MM.1S (cell line): ENCODE measurements around the gene SOX13.

Experiments
- DNase-seq: peaks from one replicate; pipeline ENCODE4 v3.0.0-alpha.2; 2015
- H2AFZ ChIP-seq: fragments of 300-600 bp; sonication (generic); 2 replicates; pipeline ENCODE4 v1.6.0; 2016; ENCODE audit warnings: antibody characterized with exemption, low read length
- H3F3A ChIP-seq: fragments of 300-600 bp; sonication (generic); 2 replicates; pipeline ENCODE4 v1.6.1; 2016; ENCODE audit warnings: mild to moderate bottlenecking, antibody characterized with exemption, low read length, moderate library complexity, mixed read lengths; ENCODE audit not compliant: insufficient read depth
- H3K27ac ChIP-seq: fragments of 300-600 bp; sonication (generic); 2 replicates; pipeline ENCODE4 v1.5.1; 2016; ENCODE audit warnings: mild to moderate bottlenecking, low read length
- H3K27me3 ChIP-seq: fragments of 300-600 bp; sonication (generic); replicated peaks from 2 replicates; pipeline ENCODE4 v1.6.0; 2016; ENCODE audit warnings: low read length; ENCODE audit not compliant: insufficient read depth
- H3K36me3 ChIP-seq: fragments of 300-600 bp; sonication (generic); replicated peaks from 2 replicates; pipeline ENCODE4 v1.6.1; 2016; ENCODE audit warnings: mild to moderate bottlenecking, low read length, mixed read lengths; ENCODE audit not compliant: insufficient read depth
- H3K4me1 ChIP-seq: fragments of 300-600 bp; sonication (generic); 2 replicates; pipeline ENCODE4 v1.6.1; 2016; ENCODE audit warnings: low read length, mixed read lengths
- H3K4me2 ChIP-seq: fragments of 300-600 bp; sonication (generic); 2 replicates; pipeline ENCODE4 v1.6.0; 2016; ENCODE audit warnings: low read depth, low read length
- H3K4me3 ChIP-seq: fragments of 300-600 bp; sonication (generic); 2 replicates; pipeline ENCODE4 v1.5.1; 2016; ENCODE audit warnings: low read length, mixed read lengths
- H3K79me2 ChIP-seq: fragments of 300-600 bp; sonication (generic); 2 replicates; pipeline ENCODE4 v1.6.1; 2016; ENCODE audit warnings: mixed run types, low read length, mixed read lengths
- H3K9ac ChIP-seq: fragments of 300-600 bp; sonication (generic); 2 replicates; pipeline ENCODE4 v1.6.1; 2016; ENCODE audit warnings: low read length, mixed read lengths
- H3K9me2 ChIP-seq: fragments of 300-600 bp; sonication (generic); replicated peaks from 2 replicates; pipeline ENCODE4 v1.6.1; 2016; ENCODE audit warnings: mild to moderate bottlenecking, low read length, mixed read lengths; ENCODE audit not compliant: insufficient read depth
- H3K9me3 ChIP-seq: fragments of 300-600 bp; sonication (generic); replicated peaks from 2 replicates; pipeline ENCODE4 v1.6.1; 2016; ENCODE audit warnings: mild to moderate bottlenecking, low read length, mixed read lengths; ENCODE audit not compliant: insufficient read depth
- H4K20me1 ChIP-seq: fragments of 300-600 bp; sonication (generic); 2 replicates; pipeline ENCODE4 v1.6.1; 2016; ENCODE audit warnings: mild to moderate bottlenecking, low read length, moderate library complexity, mixed read lengths; ENCODE audit not compliant: insufficient read depth
- EZH2 ChIP-seq: fragments of 300-600 bp; sonication (generic); optimal IDR thresholded peaks from 2 replicates; pipeline ENCODE3; 2017; ENCODE audit warnings: low read depth, mild to moderate bottlenecking, antibody characterized with exemption, low read length, mixed read lengths
- EZH2phosphoT487 ChIP-seq: fragments of 300-600 bp; sonication (generic); IDR thresholded peaks from 2 replicates; pipeline ENCODE4 v1.6.1; 2018; ENCODE audit warnings: antibody characterized with exemption, low read length
- TF ChIP-seq, protein P1 (sequence below): fragments of 300-600 bp; sonication (generic); IDR thresholded peaks from 2 replicates; pipeline ENCODE4 v1.5.1; 2016; ENCODE audit warnings: antibody characterized with exemption, low read length, mixed read lengths

SOX13 gene

DNA sequence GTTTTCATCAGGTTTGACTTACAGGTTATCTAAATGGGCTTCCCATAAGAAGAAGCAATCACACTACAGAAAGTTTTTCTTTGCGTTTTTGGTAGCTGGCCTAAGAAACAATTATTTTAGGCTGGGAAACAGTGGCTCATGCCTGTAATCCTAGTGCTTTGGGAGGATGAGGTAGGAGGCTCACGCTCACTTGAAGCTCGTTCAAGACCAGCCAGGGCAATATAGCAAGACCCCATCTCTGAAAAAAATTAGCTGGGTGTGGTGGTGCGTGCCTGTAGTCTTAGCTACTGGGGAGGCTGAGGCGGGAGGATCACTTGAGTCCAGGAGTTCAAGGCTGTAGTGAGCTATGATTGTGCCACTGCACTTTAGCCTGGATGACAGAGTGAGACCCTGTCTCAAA is 94.8 kb downstream of the SOX13 start:
- Histone ChIP-seq H4K20me1 (no peaks in the 10 kb centered on the region), H3K9me2 (no peaks in the 10 kb centered on the region), H3K79me2 (no peaks in the 10 kb centered on the region), H3K4me1 (no peaks in the 10 kb centered on the region), H3F3A (no peaks in the 10 kb centered on the region), H3K4me3 (no peak overlapping the region), H3K9me3 (no peaks in the 10 kb centered on the region), H3K36me3 (no peaks in the 10 kb centered on the region), H3K9ac (no peak overlapping the region), H3K27me3 (0 out of 2 replicates have a peak, but pooled peaks cover 5% of the 10 kb centered on the region), H3K27ac (no peak overlapping the region), H2AFZ (no peak overlapping the region), H3K4me2 (no peak overlapping the region)
- no peak for DNase-seq
- TF ChIP-seq, protein P1, sequence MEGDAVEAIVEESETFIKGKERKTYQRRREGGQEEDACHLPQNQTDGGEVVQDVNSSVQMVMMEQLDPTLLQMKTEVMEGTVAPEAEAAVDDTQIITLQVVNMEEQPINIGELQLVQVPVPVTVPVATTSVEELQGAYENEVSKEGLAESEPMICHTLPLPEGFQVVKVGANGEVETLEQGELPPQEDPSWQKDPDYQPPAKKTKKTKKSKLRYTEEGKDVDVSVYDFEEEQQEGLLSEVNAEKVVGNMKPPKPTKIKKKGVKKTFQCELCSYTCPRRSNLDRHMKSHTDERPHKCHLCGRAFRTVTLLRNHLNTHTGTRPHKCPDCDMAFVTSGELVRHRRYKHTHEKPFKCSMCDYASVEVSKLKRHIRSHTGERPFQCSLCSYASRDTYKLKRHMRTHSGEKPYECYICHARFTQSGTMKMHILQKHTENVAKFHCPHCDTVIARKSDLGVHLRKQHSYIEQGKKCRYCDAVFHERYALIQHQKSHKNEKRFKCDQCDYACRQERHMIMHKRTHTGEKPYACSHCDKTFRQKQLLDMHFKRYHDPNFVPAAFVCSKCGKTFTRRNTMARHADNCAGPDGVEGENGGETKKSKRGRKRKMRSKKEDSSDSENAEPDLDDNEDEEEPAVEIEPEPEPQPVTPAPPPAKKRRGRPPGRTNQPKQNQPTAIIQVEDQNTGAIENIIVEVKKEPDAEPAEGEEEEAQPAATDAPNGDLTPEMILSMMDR: no peak
- TF ChIP-seq EZH2 (no peak), EZH2phosphoT487 (no peak)

DNA sequence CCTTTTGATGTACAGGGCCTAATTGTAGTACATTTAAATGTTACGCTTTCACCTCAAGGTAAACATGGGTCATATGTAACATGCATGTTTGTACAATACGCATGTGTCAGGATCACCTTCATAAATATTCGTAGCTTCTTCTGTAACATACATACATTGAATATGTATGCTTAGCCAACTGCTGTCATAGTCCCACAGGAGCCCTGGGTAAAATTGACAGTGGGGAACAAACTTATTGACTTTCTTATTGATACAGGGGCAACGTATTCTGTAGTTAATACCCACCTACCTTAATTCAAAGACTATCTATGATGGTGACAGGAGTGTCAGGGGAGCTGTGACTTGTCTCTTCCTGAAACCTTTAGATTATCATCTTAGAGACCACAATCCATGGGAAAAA is 96.9 kb downstream of the SOX13 start:
- Histone ChIP-seq H3K4me2 (no peak overlapping the region), H3K27me3 (0 out of 2 replicates have a peak, but pooled peaks cover 5% of the 10 kb centered on the region), H3K9me2 (no peaks in the 10 kb centered on the region), H3K27ac (no peak overlapping the region), H4K20me1 (no peaks in the 10 kb centered on the region), H2AFZ (no peak overlapping the region), H3K79me2 (no peaks in the 10 kb centered on the region), H3K4me1 (no peaks in the 10 kb centered on the region), H3K9me3 (no peaks in the 10 kb centered on the region), H3F3A (no peaks in the 10 kb centered on the region), H3K36me3 (no peaks in the 10 kb centered on the region), H3K4me3 (no peak overlapping the region), H3K9ac (no peak overlapping the region)
- no peak for DNase-seq
- TF ChIP-seq, protein P1: no peak
- no peak for TF ChIP-seq EZH2
- TF ChIP-seq EZH2phosphoT487: no peak

DNA sequence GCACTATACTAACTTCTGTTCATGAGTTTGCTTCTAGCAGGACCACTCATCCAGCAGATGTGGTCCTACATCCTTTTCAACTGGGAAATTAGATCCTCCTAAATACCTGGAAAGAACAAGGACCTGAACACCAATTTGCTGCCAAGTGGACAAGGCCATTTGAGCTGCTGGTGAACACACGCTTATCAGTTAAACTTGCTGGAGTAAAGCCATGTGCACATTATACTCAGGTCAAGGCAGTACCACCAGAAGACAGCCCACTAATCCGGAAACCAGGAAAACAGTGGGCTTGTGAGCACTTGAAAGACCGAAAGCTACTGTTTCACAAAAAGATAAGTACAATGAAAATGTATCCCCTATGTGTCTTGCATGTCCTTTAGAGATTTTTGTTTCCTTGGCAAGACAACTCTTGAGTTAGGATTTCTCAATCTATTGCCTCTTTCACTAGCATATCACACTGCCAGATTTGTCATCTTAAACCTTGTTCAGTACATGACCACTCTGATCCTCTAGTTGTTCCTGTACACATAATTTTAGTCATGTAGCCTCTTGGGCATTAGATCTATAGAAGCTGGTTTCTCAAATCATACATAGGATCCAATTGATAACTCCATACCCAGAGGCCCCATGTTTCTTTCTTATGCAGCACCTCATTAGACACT is 97.7 kb downstream of the SOX13 start:
- Histone ChIP-seq H3K36me3 (no peaks in the 10 kb centered on the region), H3K9ac (no peak overlapping the region), H3K79me2 (no peaks in the 10 kb centered on the region), H3K4me3 (no peak overlapping the region), H3K4me2 (no peak overlapping the region), H3K9me2 (no peaks in the 10 kb centered on the region), H3K27me3 (peaks cover 7% of the 10 kb centered on the region; the same call in 1 of the 2 replicates), H3F3A (no peaks in the 10 kb centered on the region), H3K27ac (no peak overlapping the region), H3K9me3 (no peaks in the 10 kb centered on the region), H3K4me1 (no peaks in the 10 kb centered on the region), H4K20me1 (no peaks in the 10 kb centered on the region), H2AFZ (no peak overlapping the region)
- TF ChIP-seq, protein P1: no peak
- TF ChIP-seq EZH2: no peak
- no peak for TF ChIP-seq EZH2phosphoT487
- DNase-seq: no peak
